GM18909 (cell line): ENCODE measurements around the gene SLC6A20.

ENCODE experiments used
- ATAC-seq: cut with Tn5 transposase; IDR thresholded peaks from one replicate; pipeline ENCODE4 v1.9.1; 2021; ENCODE audit warnings: mild to moderate bottlenecking; ENCODE audit not compliant: unreplicated experiment, poor library complexity

Gene SLC6A20

GRCh38 chr3:45802146-45802545 is 5.8 kb upstream of the SLC6A20 start:
- no peak for ATAC-seq

- ATAC-seq, result no peak
Observed at GRCh38 chr3:45800611-45801010, 4.3 kb upstream of the SLC6A20 start.

DNA sequence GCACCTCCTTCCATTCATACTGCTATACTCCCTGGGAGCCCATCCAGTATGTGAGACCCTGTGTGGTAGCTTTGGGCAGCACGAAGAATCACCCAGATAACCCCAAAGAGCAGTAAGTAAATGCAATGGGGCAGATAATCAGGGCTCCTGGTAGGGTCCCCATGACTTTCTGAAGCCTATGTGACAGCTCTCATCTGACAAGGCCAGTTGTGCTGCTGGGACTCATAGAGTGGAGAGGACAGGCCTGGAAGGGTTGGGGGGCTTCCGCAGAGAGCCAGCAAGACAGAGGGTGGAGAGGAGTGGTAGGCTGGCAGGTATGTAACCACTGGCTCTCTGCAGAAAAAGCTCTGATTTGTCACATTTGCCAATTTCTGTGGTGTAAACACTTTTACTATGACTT is 3.2 kb upstream of the SLC6A20 start:
- no peak for ATAC-seq

DNA sequence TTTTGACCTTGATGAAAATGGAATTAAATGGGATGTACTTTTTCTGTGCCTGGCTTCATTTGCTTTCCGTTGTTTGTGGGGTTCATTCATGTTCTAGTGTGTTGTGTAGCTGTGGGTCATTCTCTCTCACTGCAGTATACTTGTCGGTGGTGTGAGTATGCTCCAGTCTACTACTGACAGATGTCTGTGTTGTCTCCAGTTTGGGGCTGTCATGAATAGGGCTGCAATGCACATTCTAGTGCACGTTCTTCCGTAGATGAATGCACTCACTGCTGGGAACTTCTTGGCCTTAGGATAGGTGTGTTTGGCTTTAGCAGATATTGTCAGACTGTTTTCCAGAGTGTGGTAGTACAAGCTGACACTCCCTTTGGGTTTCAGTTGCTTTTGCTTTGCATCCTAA is 1.7 kb upstream of the SLC6A20 start:
- no peak for ATAC-seq

GRCh38 chr3:45796902-45797637 is 734 bp upstream of the SLC6A20 start:
- ATAC-seq, result no peak

GRCh38 chr3:45795509-45795881 is 841 bp downstream of the SLC6A20 start:
- no peak for ATAC-seq

DNA sequence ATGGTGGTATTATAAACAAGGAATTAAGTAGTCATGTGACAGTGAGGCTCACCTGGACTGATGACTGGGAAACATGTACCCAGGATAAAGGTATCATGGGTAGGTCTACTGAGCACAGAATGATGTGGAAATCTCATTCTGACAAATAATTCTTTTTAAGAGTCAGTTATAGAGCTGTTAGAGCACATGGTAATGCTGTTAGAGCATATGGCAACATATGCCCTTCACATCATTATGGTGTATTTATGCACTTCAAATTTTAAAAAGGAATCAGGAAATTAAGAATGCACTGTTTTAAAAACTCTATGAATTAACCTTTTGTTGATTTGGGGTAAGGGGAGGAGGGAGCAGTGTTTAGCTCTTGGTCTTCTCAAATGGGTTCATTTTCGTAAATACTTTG is 1.7 kb downstream of the SLC6A20 start:
- ATAC-seq, result no peak

GRCh38 chr3:45794177-45794560 is 2.2 kb downstream of the SLC6A20 start:
- ATAC-seq, result no peak

DNA sequence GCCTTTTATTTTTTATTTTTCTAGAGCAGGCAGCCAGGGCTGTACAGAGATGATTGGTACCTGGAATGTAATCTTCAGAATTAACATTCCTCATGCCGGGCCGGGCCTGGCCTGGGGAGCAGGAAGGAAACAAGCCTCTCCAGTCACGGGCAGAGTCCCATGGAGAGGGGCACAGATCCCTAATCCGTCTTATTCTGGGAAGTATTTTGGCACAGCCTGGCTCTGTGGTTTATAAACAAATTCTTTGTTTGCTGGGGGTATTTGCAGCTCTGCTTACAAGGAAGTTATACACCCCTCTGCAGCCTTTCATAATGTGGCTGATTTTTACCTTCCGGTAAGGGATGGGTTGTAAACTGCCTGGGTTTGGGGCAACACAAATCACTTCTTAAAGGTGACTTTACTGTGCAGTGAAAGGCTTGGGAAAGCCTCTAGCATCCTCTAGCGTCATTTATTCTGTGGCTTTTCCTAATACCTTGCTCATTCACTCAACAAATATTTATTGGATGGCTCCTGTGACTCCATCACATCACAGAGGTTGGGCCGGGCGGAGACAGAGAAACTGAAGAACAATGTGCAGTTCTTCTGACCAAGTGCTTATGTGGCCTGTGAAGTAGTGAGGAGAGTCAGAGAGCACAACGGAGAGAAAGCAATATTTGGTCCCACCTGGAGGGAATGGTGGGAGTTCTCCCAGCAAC is 2.7 kb downstream of the SLC6A20 start:
- ATAC-seq, result no peak

DNA sequence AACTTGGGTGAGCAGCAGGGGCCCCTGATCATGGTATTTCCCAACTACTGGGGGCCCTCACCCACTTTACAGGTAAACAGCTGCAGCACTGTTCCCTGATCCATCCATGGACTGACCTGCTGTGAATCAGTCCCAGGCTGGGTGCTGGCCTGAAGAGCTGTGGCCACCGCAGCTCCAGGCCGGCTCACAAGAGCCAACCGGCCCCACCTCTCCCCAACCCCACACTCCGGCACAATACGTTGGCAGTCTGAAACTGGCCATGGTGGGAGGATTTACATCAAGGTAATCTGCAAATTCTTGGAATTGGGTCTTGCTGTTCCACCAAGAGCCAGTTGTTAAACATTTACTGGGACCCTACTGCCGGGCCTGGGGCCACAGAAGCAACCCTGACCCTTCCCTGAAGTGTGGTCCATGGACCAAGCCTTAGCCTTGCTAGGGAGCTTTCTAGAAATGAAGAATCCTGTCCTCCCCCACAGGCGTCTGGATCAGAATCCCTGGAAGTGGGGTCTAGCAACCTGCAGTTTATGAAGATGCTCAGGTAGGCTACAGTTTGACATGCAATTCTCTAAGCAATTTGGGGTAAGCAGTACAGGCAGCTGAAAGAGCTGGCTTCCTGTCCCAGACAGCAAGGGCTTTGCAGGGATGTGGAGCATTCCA is 3.7 kb downstream of the SLC6A20 start:
- no peak for ATAC-seq

- ATAC-seq, result no peak
Observed at GRCh38 chr3:45792036-45792435, 4.3 kb downstream of the SLC6A20 start.

- no peak for ATAC-seq
Observed at GRCh38 chr3:45790596-45790995, 5.7 kb downstream of the SLC6A20 start.

- no peak for ATAC-seq
Observed at GRCh38 chr3:45789235-45789812, 7.0 kb downstream of the SLC6A20 start.

GRCh38 chr3:45787551-45787950 is 8.8 kb downstream of the SLC6A20 start:
- ATAC-seq, result no peak

- no peak for ATAC-seq
Observed at GRCh38 chr3:45786801-45787495, 9.4 kb downstream of the SLC6A20 start.

- no peak for ATAC-seq
Observed at GRCh38 chr3:45785605-45786150, 10.7 kb downstream of the SLC6A20 start.

DNA sequence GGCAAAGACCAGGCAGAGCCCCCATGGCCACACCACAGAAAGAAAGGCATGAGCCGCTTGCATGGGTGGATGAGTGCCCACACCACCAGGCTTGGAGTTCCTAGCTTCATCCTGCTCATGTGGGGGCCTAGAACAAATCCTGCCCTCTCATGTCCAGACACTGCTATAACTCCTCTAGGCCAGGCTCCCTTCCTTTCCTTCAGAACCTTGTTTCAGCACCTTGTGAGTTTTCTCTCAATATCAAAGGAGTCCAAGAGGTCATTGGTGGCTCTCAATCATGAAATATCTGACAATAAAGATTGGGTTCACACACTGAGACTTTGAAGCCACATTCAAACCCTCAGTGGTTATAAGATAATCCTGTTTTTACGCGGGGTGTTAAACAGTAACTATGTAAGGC is 12.7 kb downstream of the SLC6A20 start:
- no peak for ATAC-seq

- ATAC-seq, result no peak
Observed at GRCh38 chr3:45782381-45782780, 14.0 kb downstream of the SLC6A20 start.

- no peak for ATAC-seq
Observed at GRCh38 chr3:45781841-45782240, 14.5 kb downstream of the SLC6A20 start.

- ATAC-seq, result no peak
Observed at GRCh38 chr3:45781271-45781670, 15.1 kb downstream of the SLC6A20 start.
